HG03571 (cell line): ENCODE measurements around the gene PLCB3.

Experiments
- ATAC-seq: cut with Tn5 transposase; IDR thresholded peaks from one replicate; pipeline ENCODE4 v1.9.1; 2021; ENCODE audit not compliant: unreplicated experiment

PLCB3 gene

GRCh38 chr11:64220798-64221197 is 30.5 kb upstream of the PLCB3 start:
- no peak for ATAC-seq

DNA sequence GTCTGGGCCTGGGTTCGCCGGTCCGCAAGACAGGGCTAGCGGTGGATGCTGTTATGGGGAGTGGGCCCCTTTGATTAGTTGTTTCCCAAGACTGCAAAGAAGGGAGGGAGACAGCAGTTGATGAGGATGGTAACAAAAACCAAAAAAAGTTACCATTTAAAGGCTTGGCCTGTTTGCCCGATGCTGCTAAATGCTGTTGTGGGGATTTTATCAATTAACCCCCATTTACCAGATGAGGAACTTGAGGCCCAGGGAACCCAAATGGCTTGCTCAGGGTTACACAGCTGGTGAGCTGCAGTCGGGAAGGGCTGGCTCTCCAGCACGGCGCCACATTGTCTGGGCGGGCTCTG is 28.7 kb upstream of the PLCB3 start:
- no peak for ATAC-seq

GRCh38 chr11:64223001-64223651 is 28.2 kb upstream of the PLCB3 start:
- no peak for ATAC-seq

DNA sequence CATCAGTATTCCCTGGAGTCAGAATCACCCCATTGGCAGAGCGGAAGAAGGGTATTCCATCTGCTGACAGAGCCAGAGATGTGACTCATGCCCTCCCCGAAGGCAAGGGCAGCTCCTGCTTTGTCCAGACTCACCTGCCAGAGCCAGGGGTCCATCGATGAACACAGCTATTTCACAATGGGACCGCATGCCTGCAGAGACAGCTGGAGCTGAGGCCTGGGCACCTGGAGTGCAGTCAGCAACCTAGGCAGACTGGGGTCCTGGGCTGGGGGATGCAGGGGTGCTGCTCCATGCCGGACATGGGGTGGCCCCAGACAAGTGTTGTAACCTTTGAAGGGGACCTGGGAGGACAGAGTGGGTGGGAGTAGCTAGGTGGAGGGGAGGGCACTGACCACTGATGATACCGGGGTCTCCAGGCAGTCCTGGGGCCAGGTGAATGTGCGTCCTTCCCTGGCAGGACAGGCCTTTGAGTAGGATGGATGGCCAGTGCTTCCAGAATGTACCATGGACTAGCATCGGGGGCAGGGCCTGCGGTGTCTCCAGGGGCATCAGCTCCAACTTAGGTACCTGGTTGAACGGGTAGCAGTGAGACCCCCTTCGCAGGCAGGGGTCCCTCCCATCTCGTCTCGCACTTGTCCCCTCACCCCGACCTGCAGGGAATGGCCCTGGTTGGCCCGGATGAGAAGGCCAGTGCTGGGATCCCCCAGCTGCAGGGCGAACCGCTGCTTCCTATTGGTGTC is 27.0 kb upstream of the PLCB3 start:
- no peak for ATAC-seq

- ATAC-seq: no peak
Observed at GRCh38 chr11:64224891-64225607, 26.3 kb upstream of the PLCB3 start.

- no peak for ATAC-seq
Observed at GRCh38 chr11:64225608-64226506, 25.5 kb upstream of the PLCB3 start, which contains the start of the genes NUDT22 and TRPT1. Gene NUDT22 (plus strand): TSS chr11:64226274. CDS start chr11:64226653, 379 bp downstream. Gene TRPT1 (minus strand): TSS chr11:64226186. CDS start chr11:64225860, 326 bp downstream.

- no peak for ATAC-seq
Observed at GRCh38 chr11:64226507-64227051, 24.8 kb upstream of the PLCB3 start.

DNA sequence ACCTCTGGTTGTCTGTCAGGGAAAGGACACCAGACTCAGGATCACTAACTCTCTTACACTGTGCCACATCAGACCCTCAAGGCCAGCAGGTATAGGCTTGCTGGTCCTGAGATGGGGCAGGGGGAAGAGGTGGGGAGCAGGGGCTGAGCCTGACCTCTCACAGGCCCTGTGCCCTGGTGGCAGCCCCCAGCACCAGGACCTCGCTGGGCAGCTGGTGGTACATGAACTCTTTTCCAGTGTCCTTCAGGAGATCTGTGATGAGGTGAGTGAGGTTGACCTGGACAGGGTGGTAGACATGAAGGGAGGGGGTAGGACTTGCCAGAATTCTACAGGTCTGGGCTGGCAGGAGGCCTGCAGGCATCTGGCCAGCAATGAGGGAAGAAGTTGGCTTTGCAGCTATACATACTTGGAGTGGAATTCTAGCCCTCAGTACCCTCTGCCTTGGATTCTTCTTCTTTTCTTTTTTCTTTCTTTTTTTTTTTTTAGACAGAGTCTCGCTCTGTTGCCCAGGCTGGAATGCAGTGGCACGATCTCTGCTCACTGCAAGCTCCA is 23.8 kb upstream of the PLCB3 start:
- ATAC-seq: no peak

GRCh38 chr11:64229090-64229743 is 22.1 kb upstream of the PLCB3 start:
- ATAC-seq: no peak

GRCh38 chr11:64229744-64230170 is 21.6 kb upstream of the PLCB3 start:
- ATAC-seq: no peak

GRCh38 chr11:64230171-64230984 is 21.0 kb upstream of the PLCB3 start, which contains the start of gene DNAJC4:
Gene DNAJC4 (plus strand): TSS chr11:64230548. CDS start chr11:64230855, 307 bp downstream.
- ATAC-seq: peak; percentile 43

GRCh38 chr11:64230985-64231365 is 20.4 kb upstream of the PLCB3 start:
- no peak for ATAC-seq

GRCh38 chr11:64231546-64231945 is 19.8 kb upstream of the PLCB3 start:
- ATAC-seq: no peak

DNA sequence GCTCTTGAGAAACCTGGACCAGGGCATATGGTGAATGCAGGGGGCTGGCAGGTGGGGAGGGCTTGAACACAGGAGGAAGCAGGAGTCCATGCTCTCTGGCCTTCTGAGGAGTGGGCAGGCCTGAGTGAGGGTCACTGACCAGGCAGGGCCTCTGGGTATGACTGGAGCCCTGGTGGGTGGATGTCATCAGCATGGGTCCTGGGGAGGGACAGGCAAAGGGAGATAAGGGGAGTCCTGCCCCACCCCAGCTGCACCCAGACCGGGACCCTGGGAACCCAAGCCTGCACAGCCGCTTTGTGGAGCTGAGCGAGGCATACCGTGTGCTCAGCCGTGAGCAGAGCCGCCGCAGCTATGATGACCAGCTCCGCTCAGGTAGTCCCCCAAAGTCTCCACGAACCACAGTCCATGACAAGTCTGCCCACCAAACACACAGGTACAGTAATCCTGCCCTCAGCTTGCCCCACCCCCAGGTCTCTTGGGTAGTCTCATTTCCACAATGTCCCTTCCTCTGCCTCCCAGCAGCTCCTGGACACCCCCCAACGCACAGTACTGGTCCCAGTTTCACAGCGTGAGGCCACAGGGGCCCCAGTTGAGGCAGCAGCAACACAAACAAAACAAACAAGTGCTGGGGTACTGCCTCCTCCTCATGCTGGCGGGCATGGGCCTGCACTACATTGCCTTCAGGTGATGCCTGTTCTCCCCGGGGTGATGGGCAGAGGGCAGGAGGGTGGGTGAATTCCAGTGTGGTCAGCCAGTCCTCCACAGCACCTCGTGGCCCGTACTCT is 19.0 kb upstream of the PLCB3 start:
- no peak for ATAC-seq

GRCh38 chr11:64232967-64233315 is 18.4 kb upstream of the PLCB3 start:
- no peak for ATAC-seq

- peak; percentile 27 for ATAC-seq
Observed at GRCh38 chr11:64233913-64234586, 17.3 kb upstream of the PLCB3 start, which contains the start of gene VEGFB. Gene VEGFB (plus strand): TSS chr11:64234584. CDS start chr11:64234834, 250 bp downstream.

DNA sequence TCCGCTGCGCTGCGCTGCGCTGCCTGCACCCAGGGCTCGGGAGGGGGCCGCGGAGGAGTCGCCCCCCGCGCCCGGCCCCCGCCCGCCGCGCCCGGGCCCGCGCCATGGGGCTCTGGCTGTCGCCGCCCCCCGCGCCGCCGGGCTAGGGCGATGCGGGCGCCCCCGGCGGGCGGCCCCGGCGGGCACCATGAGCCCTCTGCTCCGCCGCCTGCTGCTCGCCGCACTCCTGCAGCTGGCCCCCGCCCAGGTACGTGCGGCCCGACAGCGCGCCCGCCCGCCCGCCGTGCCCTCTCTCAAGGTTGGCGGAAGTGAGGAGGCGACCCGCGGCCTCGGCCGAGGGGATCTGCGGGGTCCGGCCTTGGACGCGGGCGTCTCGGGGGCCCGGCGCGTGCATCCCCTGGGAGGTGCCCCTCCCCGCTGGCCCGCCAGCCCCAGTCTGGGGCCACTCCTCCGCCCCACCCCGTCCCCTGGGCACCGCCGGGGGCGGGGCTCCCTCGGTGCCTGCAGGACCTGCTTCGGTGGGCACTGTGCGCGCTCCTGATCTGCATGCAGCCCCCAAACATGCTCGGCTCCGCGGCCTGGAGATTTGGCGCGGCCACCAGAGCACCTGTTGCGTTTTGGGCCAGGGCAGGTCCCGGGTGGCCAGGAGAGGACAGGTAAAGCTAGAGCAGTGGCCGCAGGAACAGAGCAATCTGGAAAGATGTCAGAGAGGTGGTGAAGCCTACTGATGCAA is 16.5 kb upstream of the PLCB3 start:
- ATAC-seq: peak; percentile 10
